WTC11 (cell line): Measurements from ENCODE around the gene PARD3B. TPM values are rescaled to one million over a fixed set of nuclear protein-coding genes. Genes with fewer than 3 reads are reported as not detected.

ENCODE experiments used
- ATAC-seq: fragments of 200-7000 bp; cut with Tn5 transposase; 2 replicates; pipeline ENCODE4 v1.10.0; 2021; ENCODE audit warnings: mild to moderate bottlenecking, moderate library complexity
- CTCF ChIA-PET: fragments of 300-600 bp; sonication (Branson Sonifier 250); formaldehyde crosslinking; loops from one replicate; lab custom pipeline; 2021; ENCODE audit warnings: antibody characterized with exemption; lab: Charles Lee
- POLR2A ChIA-PET: fragments of 350-600 bp; sonication (Branson Sonifier 250); formaldehyde crosslinking; loops from one replicate; lab custom pipeline; 2021; ENCODE audit warnings: antibody characterized with exemption; lab: Charles Lee
- DNase-seq: peaks from one replicate; pipeline ENCODE4 v3.0.0; 2021; ENCODE audit warnings: low spot score
- H3K27ac Mint-ChIP-seq: 2 replicates; pipeline ENCODE4 v1.8.0; 2021; ENCODE audit warnings: mixed read lengths
- H3K27me3 Mint-ChIP-seq: 2 replicates; pipeline ENCODE4 v1.8.0; 2021; ENCODE audit warnings: low read depth, mild to moderate bottlenecking, moderate library complexity, mixed read lengths
- H3K36me3 Mint-ChIP-seq: 2 replicates; pipeline ENCODE4 v1.8.0; 2021; ENCODE audit warnings: mixed read lengths
- H3K4me1 Mint-ChIP-seq: 2 replicates; pipeline ENCODE4 v1.8.0; 2022; ENCODE audit warnings: mixed read lengths
- H3K4me3 Mint-ChIP-seq: 2 replicates; pipeline ENCODE4 v1.8.0; 2021; ENCODE audit warnings: mild to moderate bottlenecking, moderate library complexity, mixed read lengths
- H3K9me3 Mint-ChIP-seq: 2 replicates; pipeline ENCODE4 v1.8.0; 2021; ENCODE audit warnings: mixed read lengths
- ATF2 ChIP-seq: sonication (generic); formaldehyde crosslinking; IDR thresholded peaks from 2 replicates; pipeline ENCODE4 v1.8.1; 2022; ENCODE audit warnings: low read depth, missing genetic modification reagents, borderline replicate concordance
- ATF3 ChIP-seq: sonication (generic); formaldehyde crosslinking; conservative IDR thresholded peaks from 2 replicates; pipeline ENCODE4 v1.8.1; 2022; ENCODE audit warnings: mild to moderate bottlenecking, missing genetic modification reagents
- ELF4 ChIP-seq: sonication (generic); formaldehyde crosslinking; IDR thresholded peaks from 2 replicates; pipeline ENCODE4 v1.8.1; 2022; ENCODE audit warnings: low read depth, mild to moderate bottlenecking, moderate library complexity, missing genetic modification reagents
- GRHL2 ChIP-seq: fragments of 250-450 bp; sonication (Bioruptor Pico); IDR thresholded peaks from 2 replicates; pipeline ENCODE4 v1.8.0; 2022; ENCODE audit warnings: mild to moderate bottlenecking, moderate library complexity; ENCODE audit not compliant: insufficient replicate concordance, severe bottlenecking
- HMGA2 ChIP-seq: fragments of 250-450 bp; sonication (Bioruptor Pico); IDR thresholded peaks from 2 replicates; pipeline ENCODE4 v1.4.0; 2021; ENCODE audit warnings: mild to moderate bottlenecking, moderate library complexity
- MAX ChIP-seq: sonication (generic); formaldehyde crosslinking; IDR thresholded peaks from 2 replicates; pipeline ENCODE4 v1.8.0; 2022; ENCODE audit warnings: mild to moderate bottlenecking, missing genetic modification reagents
- MXD4 ChIP-seq: fragments of 250-450 bp; sonication (Bioruptor Pico); IDR thresholded peaks from 2 replicates; pipeline ENCODE4 v1.8.0; 2021; ENCODE audit warnings: mild to moderate bottlenecking, moderate library complexity, borderline replicate concordance
- NFE2L1 ChIP-seq: sonication (generic); formaldehyde crosslinking; IDR thresholded peaks from 2 replicates; pipeline ENCODE4 v1.8.1; 2023; ENCODE audit warnings: missing genetic modification reagents
- NR1H2 ChIP-seq: sonication (generic); formaldehyde crosslinking; IDR thresholded peaks from 2 replicates; pipeline ENCODE4 v1.9.0; 2021; ENCODE audit warnings: mild to moderate bottlenecking, moderate library complexity, missing genetic modification reagents
- NR3C1 ChIP-seq: sonication (generic); formaldehyde crosslinking; conservative IDR thresholded peaks from 2 replicates; pipeline ENCODE4 v1.8.1; 2023; ENCODE audit warnings: low read depth, mild to moderate bottlenecking, missing genetic modification reagents
- OVOL2 ChIP-seq: fragments of 250-450 bp; sonication (Bioruptor Pico); IDR thresholded peaks from 2 replicates; pipeline ENCODE4 v1.9.0; 2021; ENCODE audit warnings: mild to moderate bottlenecking, borderline replicate concordance
- PRDM15 ChIP-seq: sonication (generic); formaldehyde crosslinking; IDR thresholded peaks from 2 replicates; pipeline ENCODE4 v1.8.0; 2022; ENCODE audit warnings: missing genetic modification reagents
- RORB ChIP-seq: fragments of 250-450 bp; sonication (Bioruptor Pico); IDR thresholded peaks from 2 replicates; pipeline ENCODE4 v1.9.0; 2021; ENCODE audit warnings: mild to moderate bottlenecking
- TEAD1 ChIP-seq: sonication (generic); formaldehyde crosslinking; IDR thresholded peaks from 2 replicates; pipeline ENCODE4 v1.8.0; 2022; ENCODE audit warnings: mild to moderate bottlenecking, missing genetic modification reagents
- USF1 ChIP-seq: sonication (generic); formaldehyde crosslinking; IDR thresholded peaks from 2 replicates; pipeline ENCODE4 v1.8.0; 2022; ENCODE audit warnings: mild to moderate bottlenecking, missing genetic modification reagents
- ZNF232 ChIP-seq: sonication (generic); formaldehyde crosslinking; IDR thresholded peaks from 2 replicates; pipeline ENCODE4 v1.8.0; 2022; ENCODE audit warnings: mild to moderate bottlenecking, missing genetic modification reagents
- ZNF281 ChIP-seq: sonication (generic); formaldehyde crosslinking; IDR thresholded peaks from 2 replicates; pipeline ENCODE4 v1.8.0; 2023; ENCODE audit warnings: mild to moderate bottlenecking, missing genetic modification reagents
- ZNF317 ChIP-seq: sonication (generic); formaldehyde crosslinking; IDR thresholded peaks from 2 replicates; pipeline ENCODE4 v1.8.1; 2023; ENCODE audit warnings: low read depth, mild to moderate bottlenecking, moderate library complexity, missing genetic modification reagents, borderline replicate concordance
- ZNF425 ChIP-seq: fragments of 250-450 bp; sonication (Bioruptor Pico); conservative IDR thresholded peaks from 2 replicates; pipeline ENCODE4 v1.9.0; 2021; ENCODE audit warnings: mild to moderate bottlenecking
- total RNA-seq: library from RNA; stranded (reverse); gene quantifications from 3 replicates; pipeline ENCODE4 v1.2.3, GENCODE V29; 2021

Gene PARD3B
- total RNA-seq, 1 experiment from 2014 or later = 5.6 TPM

GRCh38 chr2:204530464-204530805 is 14.8 kb upstream of the PARD3B start (continued):
- no peak for TF ChIP-seq PRDM15

GRCh38 chr2:204533629-204534370 is 11.5 kb upstream of the PARD3B start:
- H3K36me3 Mint-ChIP-seq = no peaks in the 10 kb centered on the region
- CTCF ChIA-PET = interaction anchor here (0.9 kb wide), 1 partner anchor 159 kb away, joined by 3 read pairs; no protein-coding TSS in a partner anchor
- 0 out of 2 replicates have a peak, but pooled peaks cover 5% of the 10 kb centered on the region for H3K4me1 Mint-ChIP-seq
- POLR2A ChIA-PET = no interaction called here
- DNase-seq = no peak
- H3K27ac Mint-ChIP-seq = no peak overlapping the region
- no peak for ATAC-seq
- no peaks in the 10 kb centered on the region for H3K9me3 Mint-ChIP-seq
- no peak overlapping the region for H3K4me3 Mint-ChIP-seq
- no peaks in the 10 kb centered on the region for H3K27me3 Mint-ChIP-seq
- TF ChIP-seq TEAD1 (CRISPR knock-in tag) (no peak), OVOL2 (no peak), MAX (CRISPR knock-in tag) (no peak), ATF2 (CRISPR knock-in tag) (no peak), ATF3 (CRISPR knock-in tag) (no peak), NR1H2 (CRISPR knock-in tag) (no peak), ELF4 (CRISPR knock-in tag) (no peak), HMGA2 (no peak), USF1 (CRISPR knock-in tag) (no peak), ZNF232 (CRISPR knock-in tag) (no peak), NFE2L1 (CRISPR knock-in tag) (no peak), ZNF281 (CRISPR knock-in tag) (no peak), RORB (CRISPR knock-in tag) (no peak), MXD4 (CRISPR knock-in tag) (no peak), ZNF317 (CRISPR knock-in tag) (no peak), PRDM15 (no peak), ZNF425 (CRISPR knock-in tag) (no peak), GRHL2 (CRISPR knock-in tag) (no peak), NR3C1 (CRISPR knock-in tag) (no peak)
